HG03159 (cell line): ENCODE data around the gene SHLD1.

Source experiments
- ATAC-seq: cut with Tn5 transposase; IDR thresholded peaks from one replicate; pipeline ENCODE4 v1.9.1; 2021; ENCODE audit warnings: mild to moderate bottlenecking, moderate library complexity; ENCODE audit not compliant: unreplicated experiment

SHLD1 gene

DNA sequence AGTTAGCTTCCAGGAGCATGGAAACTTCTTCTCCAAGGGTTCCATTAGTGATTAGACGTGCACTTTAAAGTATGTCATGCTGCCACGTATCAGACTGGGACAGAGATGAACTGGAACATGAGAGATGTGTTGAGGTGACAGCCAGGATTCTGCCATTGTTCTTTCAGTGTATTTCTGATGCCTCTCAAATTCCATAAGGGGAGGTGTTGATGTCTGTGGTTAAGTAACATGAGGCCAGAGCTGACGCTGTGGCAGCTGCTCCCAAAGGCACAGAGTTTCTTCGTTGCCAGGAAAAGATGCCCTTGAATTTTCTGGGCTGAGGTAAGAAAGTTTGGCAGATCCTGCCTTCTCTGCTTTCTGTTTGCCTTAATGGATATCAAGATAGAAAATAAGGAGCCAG, 136.6 kb downstream of the SHLD1 start:
- no peak for ATAC-seq

- ATAC-seq: no peak
Measured at GRCh38 chr20:5887386-5887785, 137.2 kb downstream of the SHLD1 start.

- no peak for ATAC-seq
Measured at GRCh38 chr20:5888041-5888440, 137.8 kb downstream of the SHLD1 start.

GRCh38 chr20:5890773-5891441, 140.7 kb downstream of the SHLD1 start:
- ATAC-seq: no peak

DNA sequence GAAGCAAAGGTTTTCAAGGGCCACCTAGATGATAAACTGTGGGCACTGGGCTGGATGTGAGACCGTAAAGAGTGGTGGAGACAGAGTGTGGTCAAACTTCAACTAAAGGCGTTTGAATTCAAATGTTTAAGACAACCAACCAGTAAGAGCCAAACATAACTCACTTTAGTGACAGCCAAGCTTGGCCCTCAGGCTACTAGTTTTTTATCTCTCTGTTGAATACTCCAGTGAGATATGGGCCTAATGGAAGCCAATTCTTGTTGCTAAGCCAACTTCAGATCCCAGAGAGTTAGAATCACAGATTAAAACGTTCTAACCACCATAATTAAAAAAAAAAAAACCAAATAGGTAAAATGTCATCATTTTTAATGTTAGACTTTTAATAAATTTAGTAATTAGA, 142.9 kb downstream of the SHLD1 start:
- ATAC-seq: no peak

DNA sequence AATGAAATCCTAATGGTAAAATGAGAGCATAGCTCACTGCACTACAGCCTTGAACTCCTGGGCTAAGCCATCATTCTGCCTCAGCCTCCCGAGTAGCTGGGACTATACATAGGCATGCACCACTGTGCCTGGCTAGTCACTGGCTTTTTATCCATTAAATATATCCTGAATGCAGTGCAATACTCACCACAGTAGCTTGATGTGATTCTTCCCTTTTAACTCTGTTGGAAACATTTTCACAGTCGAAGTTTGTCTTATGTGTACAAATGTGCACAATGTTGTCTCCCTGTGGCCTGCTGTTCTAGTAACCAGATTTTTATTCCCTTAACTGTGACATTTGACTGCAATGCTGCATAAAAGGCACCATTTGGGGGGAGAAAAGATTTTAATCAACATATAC, 143.4 kb downstream of the SHLD1 start:
- no peak for ATAC-seq

- ATAC-seq: no peak
Measured at GRCh38 chr20:5895626-5896025, 145.4 kb downstream of the SHLD1 start.

DNA sequence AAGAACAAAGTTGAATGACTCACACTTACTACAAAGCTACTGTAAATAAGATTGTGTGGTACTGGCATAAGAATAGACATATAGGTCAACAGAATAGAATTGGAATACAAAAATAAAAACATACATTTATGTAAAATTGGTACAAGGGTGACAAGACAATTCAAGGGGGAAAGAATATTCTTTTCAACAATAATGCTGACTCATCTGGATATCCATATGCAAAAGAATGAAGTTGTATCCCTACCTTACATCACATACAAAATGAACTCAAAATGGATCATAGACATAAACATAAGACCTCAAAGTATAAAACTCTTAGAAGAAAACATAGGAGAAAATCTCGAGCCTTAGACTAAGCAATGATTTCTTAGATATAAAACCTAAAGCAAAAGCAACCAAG, 149.2 kb downstream of the SHLD1 start:
- no peak for ATAC-seq

DNA sequence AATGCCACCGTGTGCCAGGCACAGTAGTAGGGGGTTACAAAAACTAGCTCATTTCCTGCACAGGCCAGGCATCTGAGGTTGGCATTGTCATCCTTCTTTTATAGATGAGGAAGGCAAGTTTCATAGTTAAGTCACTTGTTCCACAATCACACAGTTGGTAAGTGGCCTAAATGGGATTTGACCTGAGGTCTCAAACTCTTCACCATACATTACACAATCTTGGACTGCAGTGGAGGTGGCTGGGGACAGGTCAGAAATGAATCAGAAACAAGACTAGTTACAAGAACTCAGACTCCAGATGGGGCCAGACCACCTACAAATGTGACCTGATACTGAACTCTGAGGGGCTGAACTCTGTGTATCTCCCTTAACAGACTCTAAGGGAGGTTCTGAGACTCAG, 150.7 kb downstream of the SHLD1 start:
- no peak for ATAC-seq

- ATAC-seq: no peak
Measured at GRCh38 chr20:5908981-5909380, 158.8 kb downstream of the SHLD1 start.

DNA sequence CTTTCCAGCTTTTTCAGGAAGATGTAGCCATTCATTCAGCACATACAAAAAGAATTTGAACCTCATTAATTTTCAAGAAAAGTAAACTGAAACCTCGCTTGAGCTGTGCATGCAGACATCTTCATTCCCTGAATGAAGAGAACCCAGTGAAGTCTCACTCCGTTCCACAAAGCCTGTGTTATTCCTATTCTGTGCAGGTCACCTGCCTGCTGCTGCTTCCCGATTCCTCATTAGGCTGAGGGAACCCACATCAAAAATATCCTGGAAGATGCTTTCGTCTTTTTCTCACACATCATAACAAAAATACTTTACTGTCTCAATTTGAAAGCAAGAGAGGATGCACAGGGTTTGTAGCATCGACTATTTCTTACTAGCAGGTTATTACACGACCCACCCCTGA, 160.0 kb downstream of the SHLD1 start:
- no peak for ATAC-seq

GRCh38 chr20:5913166-5913565, 163.0 kb downstream of the SHLD1 start:
- ATAC-seq: no peak
